IMR-90 (cell line): Measurements from ENCODE around the gene NEXN.

Source experiments
- CHD1 ChIP-seq: IDR thresholded peaks from 2 replicates; pipeline ENCODE4 v1.6.1; 2012; ENCODE audit warnings: low read depth, low read length, improper control_type of control experiment
- MAFK ChIP-seq: IDR thresholded peaks from 2 replicates; pipeline ENCODE4 v1.6.1; 2012; ENCODE audit warnings: low read depth, low read length, improper control_type of control experiment
- MXI1 ChIP-seq: IDR thresholded peaks from 2 replicates; pipeline ENCODE4 v1.6.1; 2012; ENCODE audit warnings: low read depth, mild to moderate bottlenecking, low read length, moderate library complexity, borderline replicate concordance
- POLR2A ChIP-seq: IDR thresholded peaks from 2 replicates; pipeline ENCODE4 v1.6.1; 2012; ENCODE audit warnings: mild to moderate bottlenecking, low read depth, low read length
- RFX5 ChIP-seq: IDR thresholded peaks from 2 replicates; pipeline ENCODE4 v1.8.0; 2012; ENCODE audit warnings: low read depth, mild to moderate bottlenecking, low read length, moderate library complexity
- TF ChIP-seq, protein P1 (sequence below): conservative IDR thresholded peaks from 2 replicates; pipeline ENCODE4 v1.5.1; 2012; ENCODE audit warnings: mild to moderate bottlenecking, low read depth, low read length, improper control_type of control experiment

DNA sequence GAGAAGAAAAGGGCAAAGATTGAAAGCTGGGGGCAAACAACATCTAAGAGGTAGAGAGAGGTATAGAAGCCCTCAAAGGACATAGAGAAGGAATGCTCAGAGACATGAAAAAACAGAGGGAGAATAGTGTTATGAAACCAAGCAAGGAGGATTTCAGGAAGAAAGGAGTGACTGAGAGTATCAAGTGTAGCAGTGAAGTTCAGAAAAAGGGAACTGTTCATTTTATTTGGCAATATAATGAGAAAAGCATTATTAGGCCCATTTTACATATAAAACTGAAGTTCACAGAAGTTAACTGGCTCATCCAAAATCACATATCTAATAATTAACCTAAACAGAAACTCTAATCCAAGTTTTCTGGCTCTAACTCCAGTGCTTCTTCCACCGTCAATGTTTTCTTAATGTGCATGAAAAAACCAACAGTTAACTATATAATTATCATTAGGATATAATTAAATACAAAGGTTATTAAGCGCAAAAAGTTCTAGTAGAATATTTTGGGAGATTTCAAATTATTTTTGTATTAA, 17.7 kb downstream of the NEXN start:
- TF ChIP-seq POLR2A: no peak
- no peak for TF ChIP-seq MAFK
- TF ChIP-seq, protein P1, sequence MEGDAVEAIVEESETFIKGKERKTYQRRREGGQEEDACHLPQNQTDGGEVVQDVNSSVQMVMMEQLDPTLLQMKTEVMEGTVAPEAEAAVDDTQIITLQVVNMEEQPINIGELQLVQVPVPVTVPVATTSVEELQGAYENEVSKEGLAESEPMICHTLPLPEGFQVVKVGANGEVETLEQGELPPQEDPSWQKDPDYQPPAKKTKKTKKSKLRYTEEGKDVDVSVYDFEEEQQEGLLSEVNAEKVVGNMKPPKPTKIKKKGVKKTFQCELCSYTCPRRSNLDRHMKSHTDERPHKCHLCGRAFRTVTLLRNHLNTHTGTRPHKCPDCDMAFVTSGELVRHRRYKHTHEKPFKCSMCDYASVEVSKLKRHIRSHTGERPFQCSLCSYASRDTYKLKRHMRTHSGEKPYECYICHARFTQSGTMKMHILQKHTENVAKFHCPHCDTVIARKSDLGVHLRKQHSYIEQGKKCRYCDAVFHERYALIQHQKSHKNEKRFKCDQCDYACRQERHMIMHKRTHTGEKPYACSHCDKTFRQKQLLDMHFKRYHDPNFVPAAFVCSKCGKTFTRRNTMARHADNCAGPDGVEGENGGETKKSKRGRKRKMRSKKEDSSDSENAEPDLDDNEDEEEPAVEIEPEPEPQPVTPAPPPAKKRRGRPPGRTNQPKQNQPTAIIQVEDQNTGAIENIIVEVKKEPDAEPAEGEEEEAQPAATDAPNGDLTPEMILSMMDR: no peak
- TF ChIP-seq CHD1: no peak
- no peak for TF ChIP-seq RFX5
- TF ChIP-seq MXI1: no peak
